BLaER1 treated with 17β-estradiol and CSF1 and Interleukin-3, amounts not matched to agents 10 nM and 100 nM (cell line): Measurements from ENCODE around the gene ZNF234.
"Not testable (repeated sequence)": the region's sequence is repeated elsewhere in the genome, so short reads cannot be mapped to it uniquely, and the experiment has no call there.

Source experiments
- H3K27ac ChIP-seq, 11 experiments: shearing (Covaris generic); formaldehyde crosslinking; 2 replicates each; pipeline ENCODE4 v1.8.1; 2022
- H3K27me3 ChIP-seq, 11 experiments: shearing (Covaris generic); formaldehyde crosslinking; 2 replicates each; pipeline ENCODE4 v1.8.1; 2022
- H3K36me3 ChIP-seq, 11 experiments: shearing (Covaris generic); formaldehyde crosslinking; 2 replicates each; pipeline ENCODE4 v1.8.1; 2022
- H3K4me1 ChIP-seq, 10 experiments: shearing (Covaris generic); formaldehyde crosslinking; 2 replicates each; pipeline ENCODE4 v1.8.1; 2022
- H3K4me2 ChIP-seq, 11 experiments: shearing (Covaris generic); formaldehyde crosslinking; 2 replicates each; pipeline ENCODE4 v1.8.1; 2022
- H3K4me3 ChIP-seq, 10 experiments: shearing (Covaris generic); formaldehyde crosslinking; 2 replicates each; pipeline ENCODE4 v1.8.1; 2022
- H3K9ac ChIP-seq, 11 experiments: shearing (Covaris generic); formaldehyde crosslinking; 2 replicates each; pipeline ENCODE4 v1.8.1; 2022
- H3K9me3 ChIP-seq, 11 experiments: shearing (Covaris generic); formaldehyde crosslinking; replicated peaks in 1 of 11; 2 replicates each; pipeline ENCODE4 v1.8.1; 2022
- H4K20me1 ChIP-seq, 11 experiments: shearing (Covaris generic); formaldehyde crosslinking; 2 replicates each; pipeline ENCODE4 v1.8.1; 2022
- Cebpa-rat ChIP-seq, 11 experiments: shearing (Covaris generic); IDR thresholded peaks; 2 replicates each; pipeline ENCODE4 v1.8.1; 2022

The ZNF234 gene

DNA sequence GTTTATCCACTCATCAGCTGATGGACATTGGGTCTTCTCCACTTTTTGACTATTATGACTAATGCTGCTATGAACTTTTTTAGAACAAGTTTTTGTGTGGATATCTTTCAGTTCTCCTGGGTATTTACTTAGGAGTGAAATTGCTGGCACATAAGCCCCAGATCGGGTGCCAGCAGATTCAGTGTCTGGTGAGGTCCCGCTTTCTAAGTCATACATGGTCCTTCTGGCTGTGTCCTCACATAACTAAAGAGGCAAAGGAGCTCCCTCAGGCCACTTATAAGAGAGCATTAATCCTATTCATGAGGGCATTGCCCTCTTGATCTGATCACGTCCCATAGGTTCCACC is 22.9 kb downstream of the ZNF234 start:
- H3K36me3 ChIP-seq: peaks cover 25 to 39% (median 30%) of the 10 kb centered on the region in 11 experiments
- H3K27ac ChIP-seq: peak overlapping the region; percentile 30 to 93 (median 89); a peak in 19 of 22 replicates
- no peak for TF ChIP-seq Cebpa-rat (IDR thresholded peaks at IDR 0.05)
- H3K4me1 ChIP-seq: peaks cover 12 to 34% (median 23%) of the 10 kb centered on the region in 10 experiments
- H4K20me1 ChIP-seq: no peaks in the 10 kb centered on the region; a peak in 1 of 22 replicates
- no peaks in the 10 kb centered on the region for H3K27me3 ChIP-seq
- H3K9ac ChIP-seq: peak overlapping the region in 10 of 11 experiments; percentile 86 to 92 (median 89); a peak in 19 of 22 replicates
- H3K4me3 ChIP-seq: peak overlapping the region; percentile 65 to 84 (median 79)
- peak overlapping the region; percentile 65 to 97 (median 82) for H3K4me2 ChIP-seq
- peaks cover 6 to 28% (median 13%) of the 10 kb centered on the region in 11 experiments; a peak in 18 of 22 replicates for H3K9me3 ChIP-seq

DNA sequence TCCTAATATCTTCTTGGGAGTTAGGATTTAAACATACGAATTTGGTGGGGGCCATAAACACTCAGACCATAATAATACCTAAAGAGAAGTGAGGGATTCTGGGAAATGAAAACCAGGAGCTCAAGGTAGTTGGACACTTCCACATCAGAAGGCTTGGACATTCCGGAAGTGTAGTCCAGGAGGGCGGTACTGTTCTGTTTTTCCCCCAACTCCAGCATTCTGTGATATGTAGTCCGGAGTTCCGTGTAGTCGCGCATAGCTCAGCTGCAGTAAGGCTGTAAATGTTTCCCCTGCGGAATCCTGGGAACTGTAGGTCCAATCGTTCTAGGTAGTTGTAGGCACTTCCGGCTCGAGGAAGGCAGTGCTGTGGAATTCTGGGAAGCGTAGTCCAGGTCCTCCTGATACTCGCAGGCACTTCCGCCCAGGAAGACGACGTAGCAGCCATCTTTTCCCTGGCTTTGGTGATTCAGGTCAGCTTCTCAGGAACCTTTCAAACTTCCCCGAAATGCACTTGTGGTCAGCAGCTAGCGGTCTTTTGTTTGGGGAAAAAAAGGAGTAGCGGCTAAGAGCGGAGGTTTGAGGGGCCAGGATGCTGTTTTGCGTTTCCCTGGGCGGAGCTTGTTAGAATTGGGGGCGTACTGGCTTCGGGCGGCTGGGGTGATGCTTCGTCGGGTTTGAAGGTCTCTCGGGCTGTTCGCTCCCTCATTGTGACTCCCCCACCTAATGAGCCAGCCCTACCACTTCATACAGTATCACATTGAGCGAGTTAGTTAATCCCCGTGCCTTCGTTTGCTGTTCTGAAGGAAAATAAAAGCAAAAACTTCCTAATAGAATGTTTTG is 23.5 kb downstream of the ZNF234 start, which contains the start of gene ZNF226:
Gene ZNF226 (plus strand): TSS at position 428 of the 840 bp plus-strand sequence. CDS start 4,981 bp downstream, outside the sequence.
- TF ChIP-seq Cebpa-rat (IDR thresholded peaks at IDR 0.05): no peak
- H3K4me2 ChIP-seq: peak within 1 kb of the TSS; percentile 79 to 97 (median 91)
- no peaks in the 10 kb centered on the region; a peak in 1 of 22 replicates for H4K20me1 ChIP-seq
- peak within 1 kb of the TSS; percentile 80 to 92 (median 89) for H3K9ac ChIP-seq
- H3K9me3 ChIP-seq: peaks cover under 1 to 22% (median 7%) of the 10 kb centered on the region in 11 experiments; a peak in 10 of 22 replicates
- H3K4me1 ChIP-seq: peaks cover 12 to 34% (median 23%) of the 10 kb centered on the region in 10 experiments
- H3K27me3 ChIP-seq: no peaks in the 10 kb centered on the region
- peaks cover 31 to 40% (median 35%) of the 10 kb centered on the region in 11 experiments for H3K36me3 ChIP-seq
- peak within 1 kb of the TSS; percentile 69 to 93 (median 89) for H3K27ac ChIP-seq
- H3K4me3 ChIP-seq: peak within 1 kb of the TSS; percentile 65 to 84 (median 79)

DNA sequence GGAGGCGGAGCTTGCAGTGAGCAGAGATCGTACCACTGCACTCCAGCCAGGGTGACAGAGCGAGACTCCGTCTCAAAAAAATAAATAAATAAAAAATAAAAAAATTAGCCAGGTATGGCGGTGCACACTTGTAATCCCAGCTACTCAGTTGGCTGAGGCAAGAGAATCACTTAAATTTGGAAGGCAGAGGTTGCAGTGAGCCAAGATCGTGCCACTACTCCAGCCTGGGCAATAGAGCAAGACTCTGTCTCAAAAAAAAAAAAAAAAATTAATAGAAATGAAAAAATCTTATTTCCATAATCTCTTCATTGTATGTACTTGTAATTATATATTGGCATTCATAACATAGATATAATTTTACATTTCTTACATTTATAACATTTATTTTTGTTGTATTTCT is 29.3 kb downstream of the ZNF234 start:
- not testable (repeated sequence) for H3K4me2 ChIP-seq, H3K27me3 ChIP-seq, H3K4me3 ChIP-seq, H3K27ac ChIP-seq, H4K20me1 ChIP-seq, H3K9ac ChIP-seq
- Histone ChIP-seq H3K9me3 (peaks cover 11 to 47% (median 31%) of the 10 kb centered on the region in 11 experiments), H3K36me3 (peaks cover 88 to 97% (median 93%) of the 10 kb centered on the region in 11 experiments), H3K4me1 (peaks cover 7 to 29% (median 19%) of the 10 kb centered on the region in 10 experiments)

DNA sequence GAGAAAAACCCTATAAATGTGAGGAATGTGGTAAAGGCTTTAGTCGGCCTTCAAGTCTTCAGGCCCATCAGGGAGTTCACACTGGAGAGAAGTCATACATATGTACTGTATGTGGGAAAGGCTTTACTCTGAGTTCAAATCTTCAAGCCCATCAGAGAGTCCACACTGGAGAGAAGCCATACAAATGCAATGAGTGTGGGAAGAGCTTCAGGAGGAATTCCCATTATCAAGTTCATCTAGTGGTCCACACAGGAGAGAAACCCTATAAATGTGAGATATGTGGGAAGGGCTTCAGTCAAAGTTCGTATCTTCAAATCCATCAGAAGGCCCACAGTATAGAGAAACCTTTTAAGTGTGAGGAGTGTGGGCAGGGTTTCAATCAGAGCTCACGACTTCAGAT is 35.2 kb downstream of the ZNF234 start:
- Histone ChIP-seq H3K4me3 (0 out of 20 replicates have a peak overlapping the region, but pooled peaks of 1 of the 10 experiments have one; percentile 15), H3K27me3 (no peaks in the 10 kb centered on the region), H3K36me3 (peaks cover 62 to 74% (median 66%) of the 10 kb centered on the region in 11 experiments), H4K20me1 (no peaks in the 10 kb centered on the region), H3K9ac (no peak overlapping the region), H3K4me2 (no peak overlapping the region), H3K27ac (no peak overlapping the region), H3K9me3 (peaks cover 37 to 62% (median 53%) of the 10 kb centered on the region in 11 experiments), H3K4me1 (no peaks in the 10 kb centered on the region)
- TF ChIP-seq Cebpa-rat (IDR thresholded peaks at IDR 0.05): no peak

DNA sequence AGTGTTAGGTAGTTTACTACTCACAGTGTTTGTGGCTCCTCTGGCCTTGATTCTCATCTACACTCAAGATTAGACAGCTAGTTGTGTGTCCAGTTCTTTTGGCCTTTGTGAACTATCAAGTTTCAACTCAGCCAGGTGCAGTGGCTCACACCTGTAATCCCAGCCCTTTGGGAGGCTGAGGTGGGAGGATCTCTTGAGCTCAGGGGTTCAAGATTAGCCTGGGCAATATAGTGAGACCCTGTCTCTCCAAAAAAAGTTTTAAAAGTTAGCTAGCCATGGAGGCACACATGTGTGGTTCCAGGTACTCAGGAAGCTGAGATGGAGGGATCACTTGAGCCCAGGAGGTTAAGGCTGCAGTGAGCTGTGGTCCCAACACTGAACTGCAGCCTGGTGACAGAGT is 39.6 kb downstream of the ZNF234 start:
- Histone ChIP-seq H3K9me3 (peaks cover 17 to 34% (median 23%) of the 10 kb centered on the region in 11 experiments), H3K4me3 (no peak overlapping the region), H3K36me3 (peaks cover 18 to 30% (median 22%) of the 10 kb centered on the region in 11 experiments), H4K20me1 (no peaks in the 10 kb centered on the region), H3K4me2 (no peak overlapping the region), H3K27ac (no peak overlapping the region), H3K9ac (no peak overlapping the region), H3K4me1 (no peaks in the 10 kb centered on the region), H3K27me3 (no peaks in the 10 kb centered on the region)
- TF ChIP-seq Cebpa-rat (IDR thresholded peaks at IDR 0.05): no peak

DNA sequence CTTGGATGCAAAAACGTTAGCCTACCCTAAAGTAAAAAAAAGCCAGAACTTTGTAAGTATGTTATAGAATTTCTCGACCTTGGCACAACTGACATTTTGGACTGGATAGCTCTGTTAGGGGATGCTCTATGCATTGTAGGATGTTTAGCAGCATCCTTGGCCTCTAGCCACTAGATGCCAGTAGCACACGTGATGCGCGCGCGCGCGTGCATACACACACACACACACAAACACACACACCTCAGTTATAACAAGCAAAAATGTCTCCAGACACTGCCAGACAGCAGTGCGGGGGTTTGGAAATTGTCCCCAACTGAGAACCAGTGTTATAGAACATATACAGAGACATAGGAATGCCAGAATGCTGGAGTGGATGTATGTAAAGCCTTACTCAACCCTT is 40.8 kb downstream of the ZNF234 start:
- no peak overlapping the region for H3K9ac ChIP-seq
- H3K27ac ChIP-seq: no peak overlapping the region
- TF ChIP-seq Cebpa-rat (IDR thresholded peaks at IDR 0.05): no peak
- no peaks in the 10 kb centered on the region for H3K4me1 ChIP-seq
- H3K27me3 ChIP-seq: no peaks in the 10 kb centered on the region
- H3K4me3 ChIP-seq: no peak overlapping the region
- H3K4me2 ChIP-seq: no peak overlapping the region
- H3K36me3 ChIP-seq: peaks cover 7 to 18% (median 10%) of the 10 kb centered on the region in 11 experiments
- no peaks in the 10 kb centered on the region for H4K20me1 ChIP-seq
- H3K9me3 ChIP-seq: peaks cover 5 to 22% (median 11%) of the 10 kb centered on the region in 11 experiments; a peak in 21 of 22 replicates

DNA sequence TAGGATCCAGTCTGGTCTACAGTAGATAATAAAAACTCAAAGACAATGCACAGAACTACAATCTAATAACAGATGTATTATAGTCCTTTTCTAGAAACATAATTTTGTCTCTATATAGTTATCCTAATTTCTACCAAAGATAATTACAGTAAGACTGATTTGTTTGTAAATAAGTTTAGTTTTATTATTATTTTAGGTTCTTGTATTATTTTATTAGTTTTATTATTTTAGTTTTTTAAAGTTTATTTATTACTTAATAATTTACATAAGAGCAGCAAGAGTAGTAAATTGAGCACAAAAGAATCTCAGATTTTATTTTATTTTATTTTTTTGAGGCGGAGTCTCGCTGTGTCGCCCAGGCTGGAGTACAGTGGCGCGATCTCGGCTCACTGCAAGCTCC is 48.7 kb downstream of the ZNF234 start:
- Histone ChIP-seq H3K9me3 (peaks cover 0 to 21% (median 11%) of the 10 kb centered on the region in 11 experiments; a peak in 12 of 22 replicates), H3K27ac (no peak overlapping the region), H3K36me3 (peaks cover 0 to 12% (median 7%) of the 10 kb centered on the region in 11 experiments; a peak in 8 of 22 replicates), H3K27me3 (no peaks in the 10 kb centered on the region), H3K4me3 (no peak overlapping the region), H3K9ac (no peak overlapping the region), H3K4me2 (no peak overlapping the region), H4K20me1 (no peaks in the 10 kb centered on the region), H3K4me1 (no peaks in the 10 kb centered on the region)
- no peak for TF ChIP-seq Cebpa-rat (IDR thresholded peaks at IDR 0.05)

DNA sequence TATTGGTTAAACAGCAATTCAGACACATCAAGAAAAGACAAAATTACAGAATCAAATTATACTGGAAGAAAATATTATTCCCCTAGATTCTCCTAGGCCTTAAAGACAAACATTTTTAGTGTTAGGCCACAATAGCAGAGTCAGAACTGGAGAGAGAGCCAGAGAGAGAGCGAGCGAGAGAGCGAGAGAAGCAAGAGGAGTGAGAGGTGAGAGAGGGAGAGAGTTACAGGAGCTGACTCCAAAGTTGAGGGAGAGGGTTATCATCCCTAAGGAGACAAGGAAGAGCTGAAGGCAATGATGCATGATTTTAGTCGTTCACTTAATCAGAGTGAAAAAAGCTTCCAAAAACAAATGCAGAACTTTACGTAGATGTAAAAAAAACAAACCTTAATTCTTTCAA is 50.8 kb downstream of the ZNF234 start:
- no peak for TF ChIP-seq Cebpa-rat (IDR thresholded peaks at IDR 0.05)
- H3K4me3 ChIP-seq: no peak overlapping the region
- peaks cover 0 to 21% (median 11%) of the 10 kb centered on the region in 11 experiments; a peak in 12 of 22 replicates for H3K9me3 ChIP-seq
- no peak overlapping the region for H3K9ac ChIP-seq
- H3K36me3 ChIP-seq: peaks cover 8 to 25% (median 17%) of the 10 kb centered on the region in 11 experiments; a peak in 15 of 22 replicates
- no peaks in the 10 kb centered on the region for H3K4me1 ChIP-seq
- H3K27ac ChIP-seq: no peak overlapping the region
- no peaks in the 10 kb centered on the region for H3K27me3 ChIP-seq
- no peaks in the 10 kb centered on the region for H4K20me1 ChIP-seq
- no peak overlapping the region for H3K4me2 ChIP-seq

DNA sequence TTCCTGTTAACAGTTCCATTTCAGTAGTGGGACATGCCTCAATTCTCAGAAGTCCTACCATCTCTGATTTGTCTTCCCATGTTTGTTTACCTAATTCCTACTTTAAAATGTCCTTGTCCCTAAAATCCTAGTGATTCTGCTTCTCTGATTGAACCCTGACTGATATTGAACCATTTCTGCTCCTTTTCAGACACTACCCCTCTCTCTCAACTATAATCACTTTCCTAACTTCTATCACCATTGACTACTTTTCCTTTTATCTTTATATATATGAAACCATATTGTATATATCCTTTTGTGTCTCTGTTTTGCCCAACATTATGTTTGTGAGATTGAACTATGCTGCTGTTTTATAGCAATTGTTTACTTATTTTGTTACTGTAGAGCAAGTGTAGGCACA is 55.4 kb downstream of the ZNF234 start:
- Histone ChIP-seq H3K9me3 (0 out of 22 replicates have a peak, but pooled peaks cover 0 to 5% (median 0%) of the 10 kb centered on the region in 11 experiments), H3K4me1 (no peaks in the 10 kb centered on the region), H3K27me3 (no peaks in the 10 kb centered on the region), H3K27ac (no peak overlapping the region), H3K9ac (no peak overlapping the region), H3K4me2 (no peak overlapping the region), H4K20me1 (no peaks in the 10 kb centered on the region), H3K4me3 (no peak overlapping the region), H3K36me3 (peaks cover 0 to 24% (median 15%) of the 10 kb centered on the region in 11 experiments; a peak in 14 of 22 replicates)
- no peak for TF ChIP-seq Cebpa-rat (IDR thresholded peaks at IDR 0.05)
